Kidney epithelial cell (primary cell): ENCODE results near the gene TYROBP. TPM values are rescaled to one million over a fixed set of nuclear protein-coding genes. Genes with fewer than 3 reads are reported as not detected.

Source experiments
- DNase-seq: peaks from one replicate; pipeline ENCODE4 v3.0.0-alpha.2; 2010; ENCODE audit warnings: low read depth
- H3K27me3 ChIP-seq: 2 replicates; pipeline ENCODE4 v1.6.0; 2011; ENCODE audit warnings: low read length; ENCODE audit not compliant: control insufficient read depth, insufficient read depth
- H3K36me3 ChIP-seq: 2 replicates; pipeline ENCODE4 v1.5.1; 2011; ENCODE audit warnings: low read length; ENCODE audit not compliant: control insufficient read depth, insufficient read depth
- H3K4me3 ChIP-seq: 2 replicates; pipeline ENCODE4 v1.5.1; 2011; ENCODE audit warnings: low read depth, mild to moderate bottlenecking, control low read depth, low read length
- total RNA-seq: library from RNA; depleted of rRNA; stranded (reverse); fragments of >200 nt; gene quantifications from 2 replicates; pipeline ENCODE4 v1.2.3, GENCODE V29; 2015
- TF ChIP-seq, protein P1 (sequence below): IDR thresholded peaks from 2 replicates; pipeline ENCODE4 v1.5.1; 2011; ENCODE audit warnings: mild to moderate bottlenecking, moderate library complexity, low read length, control low read depth, inconsistent platforms; ENCODE audit not compliant: insufficient read depth, poor library complexity, severe bottlenecking

Gene TYROBP
- total RNA-seq, 1 donor from 2014 or later = not detected

DNA sequence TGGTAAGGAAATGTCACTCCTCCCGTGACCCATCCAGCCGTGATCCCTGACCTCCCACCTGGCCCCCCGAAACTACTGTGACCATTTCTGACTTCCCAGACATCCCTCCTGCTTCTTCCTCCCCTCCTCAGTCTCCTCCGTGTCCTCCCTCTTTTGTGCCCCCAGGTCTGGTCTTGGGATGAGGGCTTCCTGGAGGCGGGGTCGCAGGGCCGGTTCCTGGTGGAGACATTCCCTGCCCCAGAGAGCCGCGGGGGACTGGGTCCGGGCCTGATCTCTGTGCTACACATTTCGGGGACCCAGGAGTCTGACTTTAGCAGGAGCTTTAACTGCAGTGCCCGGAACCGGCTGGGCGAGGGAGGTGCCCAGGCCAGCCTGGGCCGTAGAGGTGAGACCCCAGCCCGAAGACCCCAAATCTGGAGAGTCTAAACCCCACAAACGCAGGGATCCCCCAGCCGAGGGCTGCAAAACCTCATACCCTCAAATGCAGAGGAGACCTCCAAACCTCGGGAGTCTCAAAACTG lies 46.4 kb downstream of the TYROBP start:
- Histone ChIP-seq H3K4me3 (no peak overlapping the region), H3K27me3 (peaks cover 56% of the 10 kb centered on the region), H3K36me3 (no peaks in the 10 kb centered on the region)
- TF ChIP-seq, protein P1, sequence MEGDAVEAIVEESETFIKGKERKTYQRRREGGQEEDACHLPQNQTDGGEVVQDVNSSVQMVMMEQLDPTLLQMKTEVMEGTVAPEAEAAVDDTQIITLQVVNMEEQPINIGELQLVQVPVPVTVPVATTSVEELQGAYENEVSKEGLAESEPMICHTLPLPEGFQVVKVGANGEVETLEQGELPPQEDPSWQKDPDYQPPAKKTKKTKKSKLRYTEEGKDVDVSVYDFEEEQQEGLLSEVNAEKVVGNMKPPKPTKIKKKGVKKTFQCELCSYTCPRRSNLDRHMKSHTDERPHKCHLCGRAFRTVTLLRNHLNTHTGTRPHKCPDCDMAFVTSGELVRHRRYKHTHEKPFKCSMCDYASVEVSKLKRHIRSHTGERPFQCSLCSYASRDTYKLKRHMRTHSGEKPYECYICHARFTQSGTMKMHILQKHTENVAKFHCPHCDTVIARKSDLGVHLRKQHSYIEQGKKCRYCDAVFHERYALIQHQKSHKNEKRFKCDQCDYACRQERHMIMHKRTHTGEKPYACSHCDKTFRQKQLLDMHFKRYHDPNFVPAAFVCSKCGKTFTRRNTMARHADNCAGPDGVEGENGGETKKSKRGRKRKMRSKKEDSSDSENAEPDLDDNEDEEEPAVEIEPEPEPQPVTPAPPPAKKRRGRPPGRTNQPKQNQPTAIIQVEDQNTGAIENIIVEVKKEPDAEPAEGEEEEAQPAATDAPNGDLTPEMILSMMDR = no peak
- DNase-seq = no peak

DNA sequence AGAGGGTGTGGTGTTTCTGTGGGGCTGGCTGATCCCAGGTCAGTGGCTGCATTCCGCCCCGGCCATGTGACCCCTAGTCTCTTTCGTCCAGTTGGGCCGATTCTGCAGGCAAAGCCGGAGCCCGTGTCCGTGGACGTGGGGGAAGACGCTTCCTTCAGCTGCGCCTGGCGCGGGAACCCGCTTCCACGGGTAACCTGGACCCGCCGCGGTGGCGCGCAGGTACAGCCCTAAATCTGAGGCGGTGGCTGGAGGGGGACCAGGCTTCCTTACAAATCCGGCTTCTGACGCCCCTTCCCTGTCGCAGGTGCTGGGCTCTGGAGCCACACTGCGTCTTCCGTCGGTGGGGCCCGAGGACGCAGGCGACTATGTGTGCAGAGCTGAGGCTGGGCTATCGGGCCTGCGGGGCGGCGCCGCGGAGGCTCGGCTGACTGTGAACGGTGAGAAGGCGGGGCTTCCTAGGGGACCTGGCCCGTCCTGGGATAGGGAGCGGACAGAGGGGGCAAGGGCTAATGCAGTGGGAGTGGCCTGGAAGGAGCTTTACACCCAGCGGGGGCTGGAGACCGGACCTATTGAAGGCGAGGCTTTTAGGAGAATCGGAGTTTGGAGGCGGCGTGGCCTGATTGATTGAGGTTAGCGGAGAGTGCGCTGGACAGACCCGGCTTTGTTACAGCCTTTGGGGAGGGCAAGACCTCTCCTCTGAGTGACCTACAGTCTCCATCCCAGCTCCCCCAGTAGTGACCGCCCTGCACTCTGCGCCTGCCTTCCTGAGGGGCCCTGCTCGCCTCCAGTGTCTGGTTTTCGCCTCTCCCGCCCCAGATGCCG lies 47.1 kb downstream of the TYROBP start:
- H3K4me3 ChIP-seq = no peak overlapping the region
- DNase-seq = no peak
- no peaks in the 10 kb centered on the region for H3K36me3 ChIP-seq
- TF ChIP-seq, protein P1 = no peak
- H3K27me3 ChIP-seq = peaks cover 62% of the 10 kb centered on the region

DNA sequence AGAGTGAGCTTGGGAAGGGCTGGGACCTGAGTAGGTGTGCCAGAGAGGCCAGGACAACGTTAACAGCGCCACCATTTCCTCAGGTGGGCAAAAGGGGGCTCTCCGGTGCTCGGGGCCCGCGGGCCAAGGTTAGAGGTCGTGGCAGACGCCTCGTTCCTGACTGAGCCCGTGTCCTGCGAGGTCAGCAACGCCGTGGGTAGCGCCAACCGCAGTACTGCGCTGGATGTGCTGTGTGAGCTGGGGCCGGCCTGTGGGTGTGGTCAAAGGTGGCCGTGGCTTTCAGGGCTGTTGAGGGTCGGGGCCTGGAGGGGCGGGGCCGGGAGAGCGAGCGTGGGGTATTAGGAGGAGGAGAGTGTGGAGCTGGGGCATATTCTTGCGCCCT lies 47.7 kb downstream of the TYROBP start:
- H3K27me3 ChIP-seq = peaks cover 67% of the 10 kb centered on the region

DNA sequence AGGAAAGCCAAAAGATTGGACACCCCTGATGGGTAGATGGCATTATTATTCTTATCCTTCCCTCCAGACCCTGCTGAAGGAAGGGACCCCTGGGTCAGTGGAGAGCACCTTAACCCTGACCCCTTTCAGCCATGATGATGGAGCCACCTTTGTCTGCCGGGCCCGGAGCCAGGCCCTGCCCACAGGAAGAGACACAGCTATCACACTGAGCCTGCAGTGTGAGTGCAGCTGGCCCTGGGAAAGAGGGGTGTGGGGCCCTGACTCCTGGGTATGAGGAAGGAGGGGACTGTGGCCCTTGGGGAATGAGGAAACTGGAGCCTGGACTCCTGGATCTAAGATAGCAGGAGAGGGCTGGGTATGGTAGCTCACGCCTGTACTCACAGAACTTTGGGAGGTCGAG lies 48.7 kb downstream of the TYROBP start:
- no peaks in the 10 kb centered on the region for H3K36me3 ChIP-seq
- no peak overlapping the region for H3K4me3 ChIP-seq
- H3K27me3 ChIP-seq = peaks cover 75% of the 10 kb centered on the region
- TF ChIP-seq, protein P1 = no peak
- no peak for DNase-seq

More for the DNA sequence above, 47.7 kb downstream of the TYROBP start:
- Histone ChIP-seq H3K4me3 (no peak overlapping the region), H3K36me3 (no peaks in the 10 kb centered on the region)
- TF ChIP-seq, protein P1 = no peak
- no peak for DNase-seq

DNA sequence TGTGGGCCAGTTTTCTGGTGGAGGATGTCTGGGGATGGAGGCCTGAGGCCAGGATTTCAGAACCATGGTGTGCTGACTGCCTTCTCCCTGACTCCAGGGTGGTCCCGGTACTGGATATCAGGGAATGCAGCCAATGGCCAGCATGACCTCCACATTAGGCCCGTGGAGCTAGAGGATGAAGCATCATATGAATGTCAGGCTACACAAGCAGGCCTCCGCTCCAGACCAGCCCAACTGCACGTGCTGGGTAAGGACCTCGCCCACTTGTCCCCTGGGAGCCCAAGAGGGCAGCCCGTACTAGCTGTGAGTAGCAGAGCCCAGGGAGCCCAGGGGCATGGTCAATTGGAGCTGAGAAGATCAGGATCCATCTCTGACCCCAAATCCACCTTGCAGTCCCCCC lies 49.8 kb downstream of the TYROBP start:
- Histone ChIP-seq H3K36me3 (no peaks in the 10 kb centered on the region), H3K4me3 (no peak overlapping the region), H3K27me3 (peaks cover 77% of the 10 kb centered on the region)
- TF ChIP-seq, protein P1 = no peak
- DNase-seq = no peak
